ENCODE measurements around the gene HYKK.

The HYKK gene

DNA sequence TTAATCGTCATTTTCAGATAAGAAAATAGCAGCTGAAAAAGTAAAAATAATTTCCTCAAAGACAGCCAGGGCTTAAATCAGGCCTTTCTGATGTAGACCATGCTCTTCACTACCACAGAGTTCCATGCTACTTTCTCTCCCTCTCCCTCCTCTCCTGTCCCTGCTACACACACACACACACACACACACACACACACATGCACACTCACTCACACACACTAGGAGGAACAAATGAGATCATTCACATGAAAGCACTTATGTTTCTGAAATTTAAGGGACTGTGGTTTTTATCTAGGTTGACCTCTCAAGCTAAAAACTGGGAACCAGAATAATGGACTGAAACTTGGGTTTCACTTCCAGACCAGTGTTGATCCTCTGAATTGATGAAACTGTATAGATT, 28.8 kb downstream of the HYKK start:
- TF ChIP-seq, protein P1, sequence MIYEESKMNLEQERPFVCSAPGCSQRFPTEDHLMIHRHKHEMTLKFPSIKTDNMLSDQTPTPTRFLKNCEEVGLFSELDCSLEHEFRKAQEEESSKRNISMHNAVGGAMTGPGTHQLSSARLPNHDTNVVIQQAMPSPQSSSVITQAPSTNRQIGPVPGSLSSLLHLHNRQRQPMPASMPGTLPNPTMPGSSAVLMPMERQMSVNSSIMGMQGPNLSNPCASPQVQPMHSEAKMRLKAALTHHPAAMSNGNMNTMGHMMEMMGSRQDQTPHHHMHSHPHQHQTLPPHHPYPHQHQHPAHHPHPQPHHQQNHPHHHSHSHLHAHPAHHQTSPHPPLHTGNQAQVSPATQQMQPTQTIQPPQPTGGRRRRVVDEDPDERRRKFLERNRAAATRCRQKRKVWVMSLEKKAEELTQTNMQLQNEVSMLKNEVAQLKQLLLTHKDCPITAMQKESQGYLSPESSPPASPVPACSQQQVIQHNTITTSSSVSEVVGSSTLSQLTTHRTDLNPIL (CRISPR knock-in tag; IDR thresholded peaks at IDR 0.05; ENCODE audit: low read depth), result no peak
- TF ChIP-seq ZC3H10 (CRISPR knock-in tag; IDR thresholded peaks at IDR 0.05), result no peak
- TF ChIP-seq TCF4 (CRISPR knock-in tag; IDR thresholded peaks at IDR 0.05; ENCODE audit: borderline replicate concordance), result no peak
- no peak for TF ChIP-seq GLIS3 (CRISPR knock-in tag; IDR thresholded peaks at IDR 0.05)
- no peak for TF ChIP-seq ZNF565 (CRISPR knock-in tag; conservative IDR thresholded peaks at IDR 0.05; ENCODE audit: low read depth)
- no peak for TF ChIP-seq ZNF8 (CRISPR knock-in tag; IDR thresholded peaks at IDR 0.05)
- TF ChIP-seq, protein P2, sequence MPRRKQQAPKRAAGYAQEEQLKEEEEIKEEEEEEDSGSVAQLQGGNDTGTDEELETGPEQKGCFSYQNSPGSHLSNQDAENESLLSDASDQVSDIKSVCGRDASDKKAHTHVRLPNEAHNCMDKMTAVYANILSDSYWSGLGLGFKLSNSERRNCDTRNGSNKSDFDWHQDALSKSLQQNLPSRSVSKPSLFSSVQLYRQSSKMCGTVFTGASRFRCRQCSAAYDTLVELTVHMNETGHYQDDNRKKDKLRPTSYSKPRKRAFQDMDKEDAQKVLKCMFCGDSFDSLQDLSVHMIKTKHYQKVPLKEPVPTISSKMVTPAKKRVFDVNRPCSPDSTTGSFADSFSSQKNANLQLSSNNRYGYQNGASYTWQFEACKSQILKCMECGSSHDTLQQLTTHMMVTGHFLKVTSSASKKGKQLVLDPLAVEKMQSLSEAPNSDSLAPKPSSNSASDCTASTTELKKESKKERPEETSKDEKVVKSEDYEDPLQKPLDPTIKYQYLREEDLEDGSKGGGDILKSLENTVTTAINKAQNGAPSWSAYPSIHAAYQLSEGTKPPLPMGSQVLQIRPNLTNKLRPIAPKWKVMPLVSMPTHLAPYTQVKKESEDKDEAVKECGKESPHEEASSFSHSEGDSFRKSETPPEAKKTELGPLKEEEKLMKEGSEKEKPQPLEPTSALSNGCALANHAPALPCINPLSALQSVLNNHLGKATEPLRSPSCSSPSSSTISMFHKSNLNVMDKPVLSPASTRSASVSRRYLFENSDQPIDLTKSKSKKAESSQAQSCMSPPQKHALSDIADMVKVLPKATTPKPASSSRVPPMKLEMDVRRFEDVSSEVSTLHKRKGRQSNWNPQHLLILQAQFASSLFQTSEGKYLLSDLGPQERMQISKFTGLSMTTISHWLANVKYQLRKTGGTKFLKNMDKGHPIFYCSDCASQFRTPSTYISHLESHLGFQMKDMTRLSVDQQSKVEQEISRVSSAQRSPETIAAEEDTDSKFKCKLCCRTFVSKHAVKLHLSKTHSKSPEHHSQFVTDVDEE (CRISPR knock-in tag; IDR thresholded peaks at IDR 0.05), result no peak
- no peak for TF ChIP-seq RARB (CRISPR knock-in tag; IDR thresholded peaks at IDR 0.05)
- no peak for TF ChIP-seq BACH2 (CRISPR knock-in tag; IDR thresholded peaks at IDR 0.05; ENCODE audit: borderline replicate concordance)
- TF ChIP-seq TOX (CRISPR knock-in tag; IDR thresholded peaks at IDR 0.05; ENCODE audit: borderline replicate concordance), result no peak
- TF ChIP-seq, protein P3, sequence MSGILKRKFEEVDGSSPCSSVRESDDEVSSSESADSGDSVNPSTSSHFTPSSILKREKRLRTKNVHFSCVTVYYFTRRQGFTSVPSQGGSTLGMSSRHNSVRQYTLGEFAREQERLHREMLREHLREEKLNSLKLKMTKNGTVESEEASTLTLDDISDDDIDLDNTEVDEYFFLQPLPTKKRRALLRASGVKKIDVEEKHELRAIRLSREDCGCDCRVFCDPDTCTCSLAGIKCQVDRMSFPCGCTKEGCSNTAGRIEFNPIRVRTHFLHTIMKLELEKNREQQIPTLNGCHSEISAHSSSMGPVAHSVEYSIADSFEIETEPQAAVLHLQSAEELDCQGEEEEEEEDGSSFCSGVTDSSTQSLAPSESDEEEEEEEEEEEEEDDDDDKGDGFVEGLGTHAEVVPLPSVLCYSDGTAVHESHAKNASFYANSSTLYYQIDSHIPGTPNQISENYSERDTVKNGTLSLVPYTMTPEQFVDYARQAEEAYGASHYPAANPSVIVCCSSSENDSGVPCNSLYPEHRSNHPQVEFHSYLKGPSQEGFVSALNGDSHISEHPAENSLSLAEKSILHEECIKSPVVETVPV (CRISPR knock-in tag; IDR thresholded peaks at IDR 0.05), result no peak
- no peak for TF ChIP-seq SNAI2 (CRISPR knock-in tag; IDR thresholded peaks at IDR 0.05)
- no peak for ATAC-seq

DNA sequence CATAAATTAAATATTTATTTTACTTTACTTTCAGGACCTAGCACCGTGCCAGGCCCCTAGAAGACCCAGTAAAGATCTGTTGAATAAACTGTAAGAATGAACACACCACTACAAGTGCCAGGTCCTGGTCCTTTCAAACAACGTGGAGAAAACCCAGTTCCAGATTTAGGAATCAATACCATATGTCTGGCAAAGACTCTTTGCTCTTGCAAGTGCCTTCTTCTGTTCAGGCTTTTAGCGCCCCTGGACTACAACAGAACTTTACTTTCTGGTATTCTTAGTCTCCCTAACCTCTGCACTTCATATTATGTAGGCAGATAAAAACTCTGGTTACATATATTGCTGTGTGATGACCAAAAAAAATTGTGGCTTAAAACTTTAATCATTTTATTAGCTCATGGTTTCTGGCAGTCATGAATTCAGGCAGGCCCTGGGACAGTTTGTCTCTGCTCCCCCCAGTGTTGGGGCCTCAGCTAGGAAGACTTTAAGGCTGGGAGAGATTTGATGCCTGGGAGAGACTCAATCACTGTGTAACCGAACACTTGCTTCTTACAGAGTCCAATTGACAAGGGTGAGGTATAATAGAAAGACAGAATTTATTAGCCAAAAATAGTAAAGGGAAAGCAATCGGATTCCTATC, 30.0 kb downstream of the HYKK start:
- no peak for ATAC-seq
- no peak for TF ChIP-seq ARNTL (CRISPR knock-in tag; IDR thresholded peaks at IDR 0.05; ENCODE audit: borderline replicate concordance, low read depth)
- TF ChIP-seq, protein P1 (CRISPR knock-in tag; IDR thresholded peaks at IDR 0.05; ENCODE audit: low read depth), result no peak
- TF ChIP-seq ISL1 (CRISPR knock-in tag; IDR thresholded peaks at IDR 0.05), result no peak
- TF ChIP-seq, protein P4, sequence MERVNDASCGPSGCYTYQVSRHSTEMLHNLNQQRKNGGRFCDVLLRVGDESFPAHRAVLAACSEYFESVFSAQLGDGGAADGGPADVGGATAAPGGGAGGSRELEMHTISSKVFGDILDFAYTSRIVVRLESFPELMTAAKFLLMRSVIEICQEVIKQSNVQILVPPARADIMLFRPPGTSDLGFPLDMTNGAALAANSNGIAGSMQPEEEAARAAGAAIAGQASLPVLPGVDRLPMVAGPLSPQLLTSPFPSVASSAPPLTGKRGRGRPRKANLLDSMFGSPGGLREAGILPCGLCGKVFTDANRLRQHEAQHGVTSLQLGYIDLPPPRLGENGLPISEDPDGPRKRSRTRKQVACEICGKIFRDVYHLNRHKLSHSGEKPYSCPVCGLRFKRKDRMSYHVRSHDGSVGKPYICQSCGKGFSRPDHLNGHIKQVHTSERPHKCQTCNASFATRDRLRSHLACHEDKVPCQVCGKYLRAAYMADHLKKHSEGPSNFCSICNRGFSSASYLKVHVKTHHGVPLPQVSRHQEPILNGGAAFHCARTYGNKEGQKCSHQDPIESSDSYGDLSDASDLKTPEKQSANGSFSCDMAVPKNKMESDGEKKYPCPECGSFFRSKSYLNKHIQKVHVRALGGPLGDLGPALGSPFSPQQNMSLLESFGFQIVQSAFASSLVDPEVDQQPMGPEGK (CRISPR knock-in tag; IDR thresholded peaks at IDR 0.05; ENCODE audit: borderline replicate concordance), result no peak
- TF ChIP-seq ZNF70 (CRISPR knock-in tag; IDR thresholded peaks at IDR 0.05), result no peak
- no peak for TF ChIP-seq SNAI2 (CRISPR knock-in tag; IDR thresholded peaks at IDR 0.05)
- no peak for TF ChIP-seq PPARA (CRISPR knock-in tag; IDR thresholded peaks at IDR 0.05; ENCODE audit: borderline replicate concordance)
- TF ChIP-seq ESRRG (CRISPR knock-in tag; IDR thresholded peaks at IDR 0.05), result no peak
- TF ChIP-seq CSDC2 (CRISPR knock-in tag; IDR thresholded peaks at IDR 0.05), result no peak
- TF ChIP-seq BACH2 (CRISPR knock-in tag; IDR thresholded peaks at IDR 0.05; ENCODE audit: borderline replicate concordance), result no peak
- TF ChIP-seq ZFP30 (CRISPR knock-in tag; IDR thresholded peaks at IDR 0.05), result no peak
- no peak for TF ChIP-seq ZC3H10 (CRISPR knock-in tag; IDR thresholded peaks at IDR 0.05)
- TF ChIP-seq RARB (CRISPR knock-in tag; IDR thresholded peaks at IDR 0.05), result no peak
- TF ChIP-seq ZNF565 (CRISPR knock-in tag; conservative IDR thresholded peaks at IDR 0.05; ENCODE audit: low read depth), result no peak
- TF ChIP-seq ZNF8 (CRISPR knock-in tag; IDR thresholded peaks at IDR 0.05), result no peak
- TF ChIP-seq, protein P3 (CRISPR knock-in tag; IDR thresholded peaks at IDR 0.05), result no peak
- TF ChIP-seq GLIS3 (CRISPR knock-in tag; IDR thresholded peaks at IDR 0.05), result no peak
- TF ChIP-seq ZFP3 (CRISPR knock-in tag; IDR thresholded peaks at IDR 0.05), result no peak
- TF ChIP-seq OSR1 (CRISPR knock-in tag; IDR thresholded peaks at IDR 0.05), result no peak

All from SK-N-SH treated with all-trans-retinoic acid at 6 μM for 48 hours (cell line).